Activated CD4-positive, alpha-beta T cell treated with anti-CD3 and anti-CD28 coated beads, Interleukin-2, Interleukin-4, amounts not matched to agents 100 ng/mL and 50 ng/mL, durations not matched to agents 16 hours and 8 hours (primary cell): ENCODE measurements around the gene ZNF124.
"Not testable (repeated sequence)": the region's sequence is repeated elsewhere in the genome, so short reads cannot be mapped to it uniquely, and the experiment has no call there.

ENCODE experiments used
- DNase-seq: peaks from one replicate; pipeline ENCODE4 v3.0.0-alpha.2; 2020; ENCODE audit warnings: low spot score

Gene ZNF124

DNA sequence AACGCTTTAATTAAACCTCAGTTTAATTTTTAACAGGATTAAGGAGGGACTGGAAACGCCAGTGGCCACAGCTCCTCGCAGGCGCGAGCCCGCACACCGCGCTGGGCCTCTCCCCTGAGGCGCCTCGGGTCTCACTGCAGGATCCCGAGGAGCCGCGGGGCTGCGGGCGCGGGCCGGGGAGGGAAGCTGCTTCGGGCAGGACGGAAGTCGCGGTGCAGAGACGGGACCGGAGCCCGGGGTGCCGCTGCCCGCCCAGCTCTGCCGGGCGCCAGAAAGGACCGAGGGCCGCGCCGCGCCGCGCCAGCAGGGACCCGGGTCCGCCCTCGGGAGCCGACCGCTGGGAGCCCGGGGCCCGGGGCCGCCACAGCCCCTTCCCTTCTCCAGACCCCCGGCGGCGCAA lies 377 bp downstream of the ZNF124 start:
- not testable (repeated sequence) for DNase-seq

DNA sequence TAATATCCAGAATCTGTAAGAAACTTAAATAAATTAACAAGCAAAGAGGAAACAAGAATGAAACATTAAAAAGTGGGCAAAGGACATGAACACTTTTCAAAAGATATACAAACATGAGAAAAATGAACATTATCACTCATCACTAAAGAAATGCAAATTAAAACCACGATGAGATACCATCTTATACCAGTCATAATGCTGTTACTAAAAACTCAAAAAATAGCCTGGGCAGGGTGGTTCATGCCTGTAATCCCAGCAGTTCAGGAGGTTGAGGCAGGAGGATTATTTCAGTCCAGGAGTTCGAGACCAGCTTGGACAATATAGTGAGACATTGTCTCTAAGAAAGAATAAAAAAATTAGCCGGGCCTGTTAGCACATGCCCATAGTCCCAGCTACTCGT lies 6.1 kb downstream of the ZNF124 start:
- DNase-seq, result no peak

DNA sequence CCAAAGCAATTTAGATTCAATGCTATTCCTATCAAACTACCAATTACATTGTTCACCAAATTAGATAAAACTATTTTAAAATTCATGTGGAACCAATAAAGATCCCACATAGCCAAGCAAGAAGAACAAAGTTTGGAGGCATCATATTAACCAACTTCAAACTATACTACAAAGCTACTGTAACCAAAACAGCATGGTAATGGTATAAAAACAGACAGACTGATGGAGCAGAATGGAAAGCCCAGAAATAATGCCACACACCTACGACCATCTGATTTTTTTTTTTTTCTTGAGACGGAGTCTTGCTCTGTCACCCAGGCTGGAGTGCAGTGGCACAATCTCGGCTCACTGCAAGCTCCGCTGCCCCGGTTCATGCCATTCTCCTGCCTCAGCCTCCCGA lies 7.1 kb downstream of the ZNF124 start:
- no peak for DNase-seq

DNA sequence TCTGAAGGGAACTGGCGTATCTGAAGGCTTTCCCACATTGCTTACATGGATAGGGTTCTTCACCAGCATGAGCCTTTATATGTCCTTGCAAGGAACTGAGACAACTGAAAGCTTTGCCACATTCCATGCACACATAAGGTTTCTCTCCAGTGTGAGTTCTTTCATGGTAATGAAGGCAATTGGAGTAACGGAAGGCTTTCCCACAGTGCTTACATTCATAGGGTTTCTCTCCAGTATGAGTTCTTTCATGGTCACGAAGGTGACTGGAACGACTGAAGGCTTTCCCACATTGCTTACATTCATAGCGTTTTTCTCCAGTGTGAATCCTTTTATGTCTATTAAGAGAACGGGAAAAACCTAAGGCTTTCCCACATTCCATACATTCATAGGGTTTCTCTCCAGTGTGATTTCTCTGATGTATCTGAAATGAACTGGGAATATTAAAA lies 15.0 kb downstream of the ZNF124 start:
- no peak for DNase-seq

DNA sequence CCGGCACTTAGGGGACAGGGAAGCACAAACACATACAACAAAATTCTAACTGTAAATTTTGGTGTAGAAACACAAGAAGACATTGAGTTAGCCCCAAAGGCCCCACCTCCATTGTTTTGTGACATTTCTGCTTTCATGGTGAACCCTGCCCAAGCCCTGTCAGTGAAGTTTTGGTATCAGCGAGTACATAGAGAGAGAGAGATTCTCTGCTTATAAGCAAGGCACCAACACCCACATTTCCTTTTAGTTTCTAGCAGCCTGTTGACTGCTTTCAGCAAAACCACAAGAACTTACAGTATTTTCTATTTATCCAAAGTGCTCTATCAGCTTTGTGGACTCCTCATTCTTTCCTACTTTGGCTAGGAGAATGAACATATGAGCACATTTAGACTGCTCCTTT lies 24.0 kb downstream of the ZNF124 start:
- DNase-seq, result no peak

DNA sequence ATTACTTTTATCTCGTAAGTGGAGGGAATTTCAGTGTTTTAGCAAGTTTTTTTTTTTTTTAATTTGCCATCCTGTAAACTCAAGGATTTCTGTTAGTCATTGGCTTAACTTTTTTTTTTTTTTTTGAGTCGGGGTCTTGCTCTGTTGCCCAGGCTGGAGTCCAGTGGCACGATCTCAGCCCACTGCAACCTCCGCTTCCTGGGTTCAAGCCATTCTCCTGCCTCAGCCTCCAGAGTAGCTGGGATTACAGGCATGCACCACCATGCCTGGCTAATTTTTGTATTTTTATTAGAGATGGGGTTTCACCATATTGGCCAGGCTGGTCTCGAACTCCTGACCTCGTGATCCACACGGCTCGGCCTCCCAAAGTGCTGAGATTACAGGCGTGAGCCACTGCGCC lies 24.7 kb downstream of the ZNF124 start:
- not testable (repeated sequence) for DNase-seq

DNA sequence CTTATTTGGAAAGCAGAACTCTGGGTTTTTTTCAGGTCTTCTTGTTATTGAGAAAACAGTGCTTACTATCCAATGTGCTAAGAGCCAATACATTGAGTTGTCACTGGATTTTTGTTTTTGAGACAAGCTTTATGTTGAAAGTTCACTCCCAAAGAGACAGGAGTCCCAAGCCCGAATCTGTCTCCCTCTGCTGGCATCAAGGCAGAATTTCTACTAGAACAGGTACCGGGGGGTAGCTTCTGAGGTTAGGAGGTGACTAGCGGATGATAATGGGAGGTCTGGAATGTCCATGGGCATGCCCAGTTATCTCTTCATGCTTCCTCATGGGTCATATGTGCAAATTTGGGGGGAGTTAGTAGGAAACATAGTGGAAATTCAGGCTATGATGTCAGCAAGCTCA lies 25.1 kb downstream of the ZNF124 start:
- DNase-seq, result no peak

DNA sequence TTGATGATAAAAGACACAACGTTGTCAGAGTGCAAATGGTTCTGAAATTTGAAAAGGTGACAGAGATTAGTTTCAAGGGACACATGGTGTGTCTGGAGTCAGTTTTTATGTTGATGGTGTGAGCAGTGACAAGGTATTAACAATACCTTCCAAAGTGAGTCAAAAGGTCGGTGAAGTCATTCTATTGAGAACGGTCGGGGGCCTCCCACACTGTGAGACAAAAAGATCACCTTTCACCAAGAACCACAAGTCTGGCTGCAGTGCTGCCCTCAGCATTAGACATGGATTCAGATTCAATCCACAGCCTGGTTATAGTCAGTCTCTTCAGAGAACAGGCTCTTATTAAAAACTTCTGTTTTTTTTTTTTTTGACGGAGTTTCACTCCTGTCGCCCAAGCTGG lies 26.5 kb downstream of the ZNF124 start:
- no peak for DNase-seq

DNA sequence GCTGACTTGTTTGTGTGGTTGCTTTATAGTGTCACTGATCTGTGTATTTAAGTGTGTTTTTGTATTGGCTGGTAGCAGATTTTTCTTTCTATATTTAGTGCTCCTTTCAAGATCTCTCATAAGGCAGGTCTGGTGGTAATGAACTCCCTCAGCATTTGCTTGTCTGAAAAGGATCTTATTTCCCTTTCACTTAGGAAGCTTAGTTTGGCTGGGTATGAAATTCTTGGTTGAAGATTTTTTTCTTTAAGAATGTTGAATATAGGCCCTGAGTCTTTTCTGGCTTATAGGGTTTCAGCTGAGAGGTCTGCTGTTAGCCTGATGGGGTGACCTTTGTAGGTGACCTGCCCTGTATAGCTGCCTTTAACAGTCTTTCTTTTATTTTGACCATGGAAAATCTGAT lies 32.3 kb downstream of the ZNF124 start:
- DNase-seq, result not testable (repeated sequence)

DNA sequence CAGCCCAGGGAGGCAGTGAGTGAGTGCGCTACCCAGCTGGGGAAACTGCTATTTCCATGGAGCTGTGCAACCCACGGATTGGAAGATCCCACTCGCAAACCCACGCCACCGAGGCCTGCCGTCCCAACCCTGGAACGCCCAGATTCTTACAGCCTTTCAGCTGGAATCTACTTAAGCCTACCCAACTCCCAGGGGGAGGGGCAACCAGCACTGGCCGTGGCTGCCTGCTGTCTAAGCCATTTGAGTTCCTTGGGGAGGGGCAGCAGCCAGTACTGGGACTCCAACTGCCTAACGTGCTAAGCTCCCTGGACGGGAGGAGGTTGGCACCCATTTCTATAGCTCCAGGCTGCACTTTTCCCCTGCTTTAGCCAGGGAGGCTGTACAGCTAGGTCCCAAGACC lies 40.6 kb downstream of the ZNF124 start:
- DNase-seq, result no peak

DNA sequence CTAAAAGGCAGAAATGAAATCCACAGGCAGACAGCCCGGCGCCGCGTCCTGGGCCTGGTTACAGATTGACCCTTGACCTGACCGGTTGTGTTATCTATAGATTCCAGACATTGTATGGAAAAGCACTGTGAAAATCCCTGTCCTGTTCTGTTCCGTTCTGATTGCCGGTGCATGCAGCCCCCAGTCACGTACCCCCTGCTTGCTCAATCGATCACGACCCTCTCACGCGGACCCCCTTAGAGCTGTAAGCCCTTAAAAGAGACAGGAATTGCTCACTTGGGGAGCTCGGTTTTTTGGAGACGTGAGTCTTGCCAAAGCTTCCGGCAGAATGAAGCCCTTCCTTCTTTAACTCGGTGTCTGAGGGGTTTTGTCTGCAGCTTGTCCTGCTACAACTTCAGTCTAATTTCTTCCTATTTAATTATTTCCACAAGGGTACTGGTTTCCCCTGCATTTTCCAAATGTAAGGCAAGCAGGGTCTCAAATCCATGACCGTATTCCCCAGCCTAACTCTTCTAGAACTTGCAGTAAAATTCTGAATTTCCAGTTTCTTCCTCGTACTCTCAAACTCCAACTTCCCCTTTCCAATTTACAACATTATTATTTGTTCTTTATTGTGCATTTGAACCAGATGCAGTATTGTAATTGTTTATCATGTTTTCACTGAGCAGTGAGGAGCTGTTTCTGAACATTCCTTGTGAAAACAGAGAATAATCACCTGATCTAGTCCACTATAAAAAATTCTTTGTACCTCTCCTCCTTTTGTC lies 44.1 kb downstream of the ZNF124 start:
- not testable (repeated sequence) for DNase-seq

DNA sequence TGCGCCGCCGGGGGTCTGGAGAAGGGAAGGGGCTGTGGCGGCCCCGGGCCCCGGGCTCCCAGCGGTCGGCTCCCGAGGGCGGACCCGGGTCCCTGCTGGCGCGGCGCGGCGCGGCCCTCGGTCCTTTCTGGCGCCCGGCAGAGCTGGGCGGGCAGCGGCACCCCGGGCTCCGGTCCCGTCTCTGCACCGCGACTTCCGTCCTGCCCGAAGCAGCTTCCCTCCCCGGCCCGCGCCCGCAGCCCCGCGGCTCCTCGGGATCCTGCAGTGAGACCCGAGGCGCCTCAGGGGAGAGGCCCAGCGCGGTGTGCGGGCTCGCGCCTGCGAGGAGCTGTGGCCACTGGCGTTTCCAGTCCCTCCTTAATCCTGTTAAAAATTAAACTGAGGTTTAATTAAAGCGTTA lies 45.2 kb downstream of the ZNF124 start:
- DNase-seq, result not testable (repeated sequence)

DNA sequence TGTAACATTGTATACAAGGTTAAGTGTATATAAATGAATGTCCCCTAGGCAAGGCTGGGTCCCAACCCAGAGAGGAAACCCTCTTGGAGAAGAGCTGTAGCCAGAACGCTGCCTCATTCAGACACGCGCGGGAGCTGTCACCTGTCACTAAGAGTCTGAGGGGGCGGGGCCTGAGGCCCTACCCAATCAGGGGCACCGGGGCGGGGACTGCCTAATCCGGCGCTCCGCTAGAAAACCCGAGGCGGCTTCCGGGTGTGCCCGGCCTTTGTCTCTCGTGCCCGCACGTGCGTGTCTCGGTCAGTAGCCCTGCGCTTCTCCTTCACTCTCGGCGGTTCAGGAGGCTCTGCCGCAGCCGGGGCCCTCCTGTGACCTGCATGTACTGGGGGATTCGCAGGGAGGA lies 45.7 kb downstream of the ZNF124 start:
- DNase-seq, result not testable (repeated sequence)

DNA sequence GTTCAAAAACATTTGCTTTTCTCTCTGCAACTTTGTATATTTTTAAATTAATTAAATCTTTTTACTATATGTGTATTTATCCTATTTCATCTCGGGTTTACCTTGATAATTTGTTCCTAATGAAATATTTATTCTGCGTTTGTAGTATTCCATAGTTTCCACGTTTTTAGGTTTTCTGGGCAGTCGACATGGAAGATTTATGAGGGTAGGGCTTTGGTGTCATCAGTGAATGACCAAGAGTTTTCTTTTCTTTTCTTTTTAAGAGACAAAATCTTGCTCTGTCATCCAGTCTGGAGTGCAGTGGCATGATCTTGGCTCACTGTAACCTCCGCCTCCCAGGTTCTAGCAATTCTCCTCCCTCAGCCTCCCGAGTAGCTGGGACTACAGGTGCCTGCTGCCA lies 50.4 kb downstream of the ZNF124 start:
- no peak for DNase-seq

DNA sequence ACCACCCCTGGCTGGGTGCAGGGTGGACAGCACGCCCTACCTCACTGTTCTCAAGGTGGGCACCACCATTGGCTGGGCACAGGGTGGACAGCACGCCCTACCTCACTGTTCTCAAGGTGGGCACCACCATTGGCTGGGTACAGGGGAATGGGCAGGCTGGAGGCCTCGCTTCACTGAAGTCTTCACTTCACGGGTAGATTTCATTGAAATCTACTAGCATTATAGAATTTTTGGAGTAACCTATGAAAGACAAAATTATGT lies 51.5 kb downstream of the ZNF124 start:
- DNase-seq, result not testable (repeated sequence)

DNA sequence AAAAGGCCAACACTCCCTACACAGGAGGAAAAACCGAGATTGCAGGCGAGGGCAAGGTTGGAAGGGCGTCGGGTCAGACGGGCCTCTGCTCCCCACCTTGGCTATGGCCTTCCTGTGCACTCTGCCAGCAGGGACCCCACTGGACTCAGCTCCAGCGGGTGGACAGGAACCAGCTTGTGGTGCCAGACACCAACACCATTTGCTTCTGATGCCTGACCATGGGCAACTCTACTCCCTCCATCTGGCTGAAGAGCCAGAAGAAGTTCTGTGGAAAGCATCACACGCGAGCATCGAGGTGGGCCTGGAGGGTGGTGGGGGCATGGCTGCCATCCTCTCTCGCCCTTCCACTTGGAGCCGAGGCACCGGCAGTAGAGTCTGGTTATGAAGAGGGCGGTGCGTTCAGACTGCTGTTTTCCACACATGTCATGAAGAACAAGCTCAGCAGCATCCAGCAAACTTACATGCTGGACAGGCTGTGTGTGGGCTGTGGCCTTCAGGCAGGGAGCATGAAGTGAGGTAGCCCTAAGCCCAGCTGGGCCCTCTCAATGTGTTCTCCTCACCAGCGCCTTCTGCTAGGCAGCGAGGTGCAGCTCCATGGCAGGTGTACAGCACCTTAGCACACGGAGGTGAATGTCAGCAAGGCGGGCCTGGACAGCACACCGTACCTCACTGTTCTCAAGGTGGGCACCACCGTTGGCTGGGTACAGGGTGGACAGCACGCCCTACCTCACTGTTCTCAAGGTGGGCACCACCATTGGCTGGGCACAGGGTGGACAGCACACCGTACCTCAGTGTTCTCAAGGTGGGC lies 52.0 kb downstream of the ZNF124 start:
- no peak for DNase-seq

DNA sequence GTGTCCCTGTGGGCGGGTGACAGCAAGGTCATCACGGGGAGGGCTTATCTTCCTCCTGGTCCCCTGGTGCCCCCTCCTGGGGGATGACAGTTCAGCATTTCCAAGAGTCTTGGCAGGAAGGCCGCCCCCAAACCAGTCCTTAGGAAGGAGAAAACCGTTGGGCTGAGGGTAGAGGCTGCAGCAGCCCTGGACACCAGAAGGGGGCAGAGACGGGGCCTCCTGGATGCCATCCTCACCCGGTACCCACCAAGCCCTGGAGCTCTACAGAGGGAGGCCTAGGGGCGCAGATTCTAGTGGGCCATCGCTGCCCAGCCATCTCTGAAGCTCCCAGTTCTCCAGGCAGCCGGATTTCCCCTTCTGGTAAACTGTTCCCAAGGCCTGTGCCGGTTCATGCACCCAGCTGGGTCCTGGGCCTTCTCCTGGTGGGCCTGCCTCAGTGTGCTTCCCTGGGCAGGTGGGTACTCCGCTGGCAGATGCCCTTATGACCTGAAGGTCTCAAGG lies 52.8 kb downstream of the ZNF124 start:
- peak; percentile 19 for DNase-seq

DNA sequence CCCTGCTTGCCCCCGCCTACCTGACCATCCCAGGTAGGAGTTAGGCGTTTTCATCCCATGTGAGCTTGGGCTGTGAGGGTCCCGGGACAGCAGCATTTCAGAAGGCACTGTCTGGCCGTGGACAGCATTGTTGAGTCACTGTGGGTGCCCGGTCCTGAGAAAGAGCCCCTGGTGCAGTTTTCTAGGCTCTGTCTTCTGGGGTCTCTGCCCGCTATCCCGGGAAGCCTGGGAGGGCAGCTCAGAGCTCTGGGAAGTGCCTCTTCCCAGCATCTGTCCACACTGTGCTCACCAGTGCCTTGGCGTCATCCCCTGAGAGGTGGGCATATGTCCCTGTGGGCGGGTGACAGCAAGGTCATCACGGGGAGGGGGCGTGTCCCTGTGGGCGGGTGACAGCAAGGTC lies 56.3 kb downstream of the ZNF124 start:
- no peak for DNase-seq

DNA sequence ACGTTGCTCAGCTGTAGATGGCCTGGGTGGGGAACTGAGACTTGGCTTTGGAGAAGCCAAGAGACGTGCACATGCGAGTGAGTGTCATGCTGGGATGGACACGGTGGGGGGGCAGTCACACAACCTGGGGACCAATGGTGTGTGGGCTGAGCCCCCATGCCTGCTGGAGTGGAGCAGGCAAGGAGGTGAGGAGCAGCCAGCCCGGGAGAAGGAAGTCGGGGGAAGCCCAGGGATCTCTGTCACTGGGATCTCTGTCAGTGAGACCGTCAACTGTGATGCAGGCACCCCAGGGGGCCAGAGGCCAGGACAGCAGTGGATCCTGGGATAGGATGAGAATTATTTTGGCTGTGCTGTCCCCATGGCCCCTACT lies 56.7 kb downstream of the ZNF124 start:
- DNase-seq, result no peak

DNA sequence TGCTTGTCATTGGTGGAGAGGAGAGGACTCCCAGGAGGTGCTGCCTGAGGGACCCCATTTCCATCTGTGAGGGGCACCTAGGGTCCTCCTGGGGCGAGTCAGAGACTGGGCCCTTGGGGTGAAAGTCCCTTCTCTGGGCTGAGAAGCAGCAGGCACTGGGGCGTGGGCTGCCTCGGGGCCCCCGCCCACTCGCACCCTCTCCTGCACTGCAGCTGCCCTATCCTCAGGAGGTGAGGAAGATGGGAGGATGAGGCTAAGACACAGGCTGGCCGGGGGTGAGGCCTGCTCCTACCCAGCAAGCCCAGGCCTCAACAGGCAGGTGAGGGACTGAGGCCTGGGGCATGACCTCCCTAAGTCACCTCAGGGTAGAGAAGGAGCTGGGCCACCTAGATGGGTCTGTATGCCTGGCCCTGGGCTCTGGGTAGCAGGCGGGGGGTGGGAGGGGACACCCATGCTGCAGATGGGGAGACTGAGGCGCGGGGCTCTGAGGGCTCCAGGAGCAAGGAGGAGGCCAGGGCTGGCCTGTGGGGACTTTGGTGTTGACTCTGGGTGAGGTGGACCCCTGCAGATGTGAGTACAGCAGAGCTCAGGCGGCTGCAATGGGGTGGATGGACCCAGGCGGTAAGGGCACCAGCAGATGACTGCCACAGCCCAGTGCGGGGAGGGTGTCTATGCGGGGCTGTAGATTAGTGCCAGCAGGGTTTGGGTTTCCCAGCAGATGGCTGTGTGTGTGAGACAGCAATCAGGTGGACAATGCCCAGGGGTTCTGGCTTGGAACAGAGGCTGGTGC lies 57.3 kb downstream of the ZNF124 start:
- DNase-seq, result no peak

DNA sequence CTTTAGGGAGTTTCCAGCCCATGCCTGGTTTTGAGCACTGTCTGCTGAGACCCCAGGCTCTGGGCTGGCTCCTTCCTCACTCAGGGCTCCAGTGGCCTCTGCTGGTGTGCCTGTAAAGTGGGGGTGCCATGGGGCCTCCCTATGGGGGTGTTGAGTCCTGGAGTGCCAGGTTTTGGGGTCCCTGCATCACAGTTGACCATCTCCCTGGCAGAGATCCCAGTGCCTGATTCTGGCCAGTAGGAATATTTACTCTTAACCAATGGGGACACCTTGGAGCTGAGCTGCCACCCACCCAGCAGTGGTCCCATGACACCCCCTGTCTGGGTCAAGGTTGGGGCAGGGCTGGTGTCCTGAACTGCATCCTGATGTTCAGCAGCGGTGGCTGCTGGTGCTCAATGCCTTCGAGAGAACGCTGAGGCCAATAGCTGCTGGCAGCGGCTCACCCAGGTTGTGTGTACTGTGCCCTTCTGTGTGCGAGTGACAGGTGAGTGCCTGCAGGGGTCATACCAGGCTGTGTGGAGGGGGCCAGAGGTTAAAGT lies 58.0 kb downstream of the ZNF124 start:
- DNase-seq, result no peak

DNA sequence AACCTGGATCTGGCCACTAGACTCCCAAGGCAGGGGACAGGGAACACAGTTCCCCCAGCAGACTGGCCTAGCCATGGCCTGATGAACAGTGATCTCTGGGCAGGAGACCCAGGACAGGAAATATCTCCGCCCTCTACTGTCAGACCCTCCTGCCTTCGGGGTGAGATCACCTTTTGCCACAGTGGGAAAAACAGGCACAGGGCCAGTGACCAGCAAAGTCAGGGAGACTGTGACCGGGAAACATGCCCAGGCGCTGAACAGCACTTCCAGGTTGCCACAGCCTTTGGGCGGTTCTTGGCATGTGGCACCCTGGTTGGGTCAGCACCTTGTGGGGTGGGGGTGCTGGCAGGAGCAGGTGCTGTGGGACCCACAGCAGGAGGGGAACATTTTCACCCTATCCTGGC lies 58.7 kb downstream of the ZNF124 start:
- DNase-seq, result no peak

DNA sequence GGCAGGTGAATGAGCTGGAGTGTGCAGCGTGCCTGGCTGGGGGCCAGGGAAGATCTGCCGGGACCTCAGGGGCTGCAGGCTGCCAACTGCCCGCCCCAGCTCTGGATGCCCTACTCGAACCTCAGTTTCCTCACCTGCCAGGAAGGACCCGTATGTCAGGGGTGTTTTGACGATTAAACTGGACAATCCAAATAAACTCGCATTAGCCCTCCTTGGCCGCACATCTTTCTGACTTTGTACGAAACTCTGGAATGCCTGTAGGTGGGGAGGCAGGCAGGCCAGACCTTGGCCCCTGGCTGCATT lies 59.4 kb downstream of the ZNF124 start:
- no peak for DNase-seq
